Loucy (cell line): ENCODE measurements around the gene TRIM40.

ENCODE experiments used
- H2AFZ ChIP-seq: fragments of 200-600 bp; sonication (generic); 2 replicates; pipeline ENCODE4 v1.6.0; 2016; ENCODE audit warnings: antibody characterized with exemption, mild to moderate bottlenecking, low read length, moderate library complexity
- H3F3A ChIP-seq: fragments of 200-600 bp; 2 replicates; pipeline ENCODE4 v1.6.0; 2016; ENCODE audit warnings: antibody characterized with exemption, low read depth, mild to moderate bottlenecking
- H3K27me3 ChIP-seq: fragments of 200-600 bp; sonication (generic); 2 replicates; pipeline ENCODE4 v1.6.1; 2014; ENCODE audit warnings: low read length, mild to moderate bottlenecking; ENCODE audit not compliant: insufficient read depth, poor library complexity, severe bottlenecking
- H3K36me3 ChIP-seq: fragments of 200-600 bp; sonication (generic); 2 replicates; pipeline ENCODE4 v1.6.1; 2016; ENCODE audit warnings: low read length; ENCODE audit not compliant: insufficient read depth
- H3K4me1 ChIP-seq: fragments of 200-600 bp; sonication (generic); 2 replicates; pipeline ENCODE4 v1.5.1; 2014; ENCODE audit warnings: low read length, mild to moderate bottlenecking; ENCODE audit not compliant: insufficient read depth, poor library complexity, severe bottlenecking
- H3K4me2 ChIP-seq: fragments of 200-600 bp; sonication (generic); 2 replicates; pipeline ENCODE4 v1.6.0; 2014; ENCODE audit warnings: antibody characterized with exemption, low read length, low read depth, mild to moderate bottlenecking; ENCODE audit not compliant: poor library complexity, severe bottlenecking
- H3K4me3 ChIP-seq: fragments of 200-600 bp; sonication (generic); 2 replicates; pipeline ENCODE4 v1.5.1; 2014; ENCODE audit warnings: low read length, mild to moderate bottlenecking, mixed read lengths; ENCODE audit not compliant: poor library complexity, severe bottlenecking
- H3K79me2 ChIP-seq: fragments of 200-600 bp; sonication (generic); 2 replicates; pipeline ENCODE4 v1.6.1; 2014; ENCODE audit warnings: low read length; ENCODE audit not compliant: insufficient read depth
- H3K9ac ChIP-seq: fragments of 200-600 bp; sonication (generic); 2 replicates; pipeline ENCODE4 v1.6.0; 2014; ENCODE audit warnings: mild to moderate bottlenecking, low read depth, low read length, moderate library complexity; ENCODE audit not compliant: poor library complexity, severe bottlenecking
- H3K9me2 ChIP-seq: fragments of 200-600 bp; sonication (generic); replicated peaks from 2 replicates; pipeline ENCODE4 v1.6.1; 2016; ENCODE audit warnings: low read depth, low read length, mixed read lengths
- H3K9me3 ChIP-seq: fragments of 200-600 bp; sonication (generic); 2 replicates; pipeline ENCODE4 v1.6.1; 2014; ENCODE audit warnings: mild to moderate bottlenecking, antibody characterized with exemption, low read length, low read depth; ENCODE audit not compliant: insufficient read depth
- H4K20me1 ChIP-seq: fragments of 200-600 bp; sonication (generic); 2 replicates; pipeline ENCODE4 v1.6.0; 2014; ENCODE audit warnings: antibody characterized with exemption, low read length, mild to moderate bottlenecking; ENCODE audit not compliant: insufficient read depth, poor library complexity, severe bottlenecking
- EZH2phosphoT487 ChIP-seq: fragments of 200-600 bp; IDR thresholded peaks from 2 replicates; pipeline ENCODE4 v1.6.1; 2018; ENCODE audit warnings: antibody characterized with exemption, mild to moderate bottlenecking, moderate library complexity, borderline replicate concordance
- TF ChIP-seq, protein P1 (sequence below): fragments of 200-600 bp; sonication (generic); conservative IDR thresholded peaks from 2 replicates; pipeline ENCODE4 v1.5.1; 2014; ENCODE audit warnings: mild to moderate bottlenecking, antibody characterized with exemption, low read length

TRIM40 gene

DNA sequence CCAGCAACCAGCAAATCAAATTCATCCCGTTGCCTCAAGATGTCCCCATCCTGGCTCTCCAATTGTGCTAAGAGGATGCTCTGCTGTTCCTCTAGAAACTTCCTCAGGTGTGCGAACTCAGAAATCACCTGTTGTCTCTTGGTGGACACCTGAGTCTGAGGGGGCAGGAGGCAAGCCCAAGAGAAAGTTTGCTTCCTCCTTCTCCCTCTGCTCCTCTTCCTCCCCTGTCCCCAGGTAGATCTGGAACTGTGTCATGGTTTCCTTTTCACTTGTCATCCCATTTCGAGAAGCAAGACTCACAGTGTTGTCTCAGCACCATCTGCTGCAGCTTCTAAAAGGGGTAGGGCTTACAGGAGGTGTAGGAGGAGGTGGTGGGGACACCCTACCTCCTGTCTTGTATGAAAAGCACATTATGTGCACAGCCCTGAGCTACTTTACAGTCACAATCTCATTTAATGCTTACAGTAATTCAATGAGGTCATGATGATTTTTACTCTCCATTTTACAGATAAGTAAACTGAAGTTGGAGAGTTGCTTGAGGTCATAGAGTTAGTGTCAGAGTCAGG lies 22.6 kb downstream of the TRIM40 start:
- TF ChIP-seq EZH2phosphoT487: no peak
- TF ChIP-seq, protein P1, sequence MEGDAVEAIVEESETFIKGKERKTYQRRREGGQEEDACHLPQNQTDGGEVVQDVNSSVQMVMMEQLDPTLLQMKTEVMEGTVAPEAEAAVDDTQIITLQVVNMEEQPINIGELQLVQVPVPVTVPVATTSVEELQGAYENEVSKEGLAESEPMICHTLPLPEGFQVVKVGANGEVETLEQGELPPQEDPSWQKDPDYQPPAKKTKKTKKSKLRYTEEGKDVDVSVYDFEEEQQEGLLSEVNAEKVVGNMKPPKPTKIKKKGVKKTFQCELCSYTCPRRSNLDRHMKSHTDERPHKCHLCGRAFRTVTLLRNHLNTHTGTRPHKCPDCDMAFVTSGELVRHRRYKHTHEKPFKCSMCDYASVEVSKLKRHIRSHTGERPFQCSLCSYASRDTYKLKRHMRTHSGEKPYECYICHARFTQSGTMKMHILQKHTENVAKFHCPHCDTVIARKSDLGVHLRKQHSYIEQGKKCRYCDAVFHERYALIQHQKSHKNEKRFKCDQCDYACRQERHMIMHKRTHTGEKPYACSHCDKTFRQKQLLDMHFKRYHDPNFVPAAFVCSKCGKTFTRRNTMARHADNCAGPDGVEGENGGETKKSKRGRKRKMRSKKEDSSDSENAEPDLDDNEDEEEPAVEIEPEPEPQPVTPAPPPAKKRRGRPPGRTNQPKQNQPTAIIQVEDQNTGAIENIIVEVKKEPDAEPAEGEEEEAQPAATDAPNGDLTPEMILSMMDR: no peak
- H3K4me2 ChIP-seq: no peak overlapping the region

DNA sequence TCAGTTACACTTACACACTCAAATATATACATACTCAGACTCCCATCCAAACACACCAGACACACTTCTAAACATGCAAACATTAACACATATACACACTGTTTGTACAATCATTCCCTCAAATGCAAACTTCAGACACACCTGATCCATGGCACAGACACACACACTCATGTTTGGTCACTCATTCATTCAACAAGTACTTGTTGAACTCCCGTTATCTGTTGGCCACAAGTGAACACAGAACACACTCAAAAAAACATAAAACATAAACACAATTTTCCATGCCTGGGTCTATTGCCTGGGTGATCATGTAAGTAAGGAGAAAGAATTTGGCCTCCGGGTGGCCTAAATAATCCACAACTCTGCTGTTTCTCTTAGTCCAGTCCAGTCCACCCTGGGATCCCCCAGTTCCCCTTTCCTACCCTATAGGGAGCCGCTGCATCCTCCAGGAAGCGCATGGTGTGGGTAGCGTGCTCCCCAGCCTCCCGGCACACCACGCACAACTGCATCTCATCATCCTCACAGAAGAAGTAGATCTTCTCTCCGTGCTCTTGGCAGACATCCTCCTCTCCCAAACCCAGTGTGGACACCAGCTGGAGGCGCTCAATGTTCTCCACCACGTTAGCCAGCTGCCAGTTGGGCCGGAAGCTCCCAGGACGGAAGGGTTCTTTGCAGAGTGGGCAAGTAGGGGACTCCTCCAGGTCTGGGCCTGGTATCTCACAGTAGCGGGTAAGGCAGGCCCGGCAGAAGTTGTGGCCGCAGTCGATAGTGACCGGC lies 24.3 kb downstream of the TRIM40 start:
- H3F3A ChIP-seq: no peaks in the 10 kb centered on the region
- no peaks in the 10 kb centered on the region for H4K20me1 ChIP-seq
- no peak overlapping the region for H3K4me2 ChIP-seq
- H3K79me2 ChIP-seq: no peaks in the 10 kb centered on the region
- H3K9me3 ChIP-seq: no peaks in the 10 kb centered on the region
- H3K4me1 ChIP-seq: peaks cover 34% of the 10 kb centered on the region
- no peaks in the 10 kb centered on the region for H3K9me2 ChIP-seq
- TF ChIP-seq, protein P1: no peak
- TF ChIP-seq EZH2phosphoT487: no peak
- no peak overlapping the region for H3K4me3 ChIP-seq
- no peaks in the 10 kb centered on the region for H3K27me3 ChIP-seq
- no peak overlapping the region for H2AFZ ChIP-seq
- H3K9ac ChIP-seq: no peak overlapping the region
- no peaks in the 10 kb centered on the region for H3K36me3 ChIP-seq

More for the DNA sequence above, 22.6 kb downstream of the TRIM40 start:
- Histone ChIP-seq H3K9me3 (no peaks in the 10 kb centered on the region), H3K4me1 (peaks cover 23% of the 10 kb centered on the region), H3K9me2 (no peaks in the 10 kb centered on the region), H3K79me2 (no peaks in the 10 kb centered on the region), H3F3A (no peaks in the 10 kb centered on the region), H3K4me3 (no peak overlapping the region), H4K20me1 (no peaks in the 10 kb centered on the region), H2AFZ (no peak overlapping the region), H3K9ac (no peak overlapping the region), H3K36me3 (no peaks in the 10 kb centered on the region), H3K27me3 (no peaks in the 10 kb centered on the region)

DNA sequence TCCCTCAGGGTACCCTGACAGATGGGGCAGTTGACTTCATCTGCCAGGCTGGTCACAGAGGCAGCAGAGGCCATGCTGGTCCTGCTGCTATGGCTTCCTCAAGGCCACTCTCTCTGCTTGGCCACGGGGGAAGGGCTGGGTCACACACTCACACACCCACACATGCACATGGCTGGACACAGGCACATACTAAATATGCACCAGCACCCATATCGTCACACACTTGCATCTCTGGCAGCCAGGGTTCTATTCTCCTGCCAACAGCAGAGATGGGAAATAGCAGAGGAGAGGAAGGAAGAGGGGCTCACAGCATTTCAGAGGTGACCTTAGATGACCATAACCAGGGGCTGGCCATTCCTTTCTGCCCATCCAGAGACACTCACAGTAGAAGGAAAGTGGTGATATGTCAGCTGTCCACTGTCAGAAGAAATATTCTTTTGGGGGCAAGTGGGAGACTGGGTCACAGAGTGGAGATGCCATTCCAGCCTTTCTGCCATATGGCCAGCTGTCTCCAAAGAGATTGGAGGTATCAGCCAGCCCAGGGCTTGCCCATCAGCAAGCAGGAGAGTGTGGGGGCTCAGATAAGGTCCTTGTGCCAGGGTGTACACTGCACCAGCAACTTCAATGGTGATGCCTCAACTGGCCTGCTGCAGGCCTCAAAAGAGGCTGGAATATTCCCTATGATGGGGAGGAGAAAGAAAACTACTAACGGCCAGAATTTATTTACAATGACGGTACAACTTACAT lies 25.0 kb downstream of the TRIM40 start, which contains the start of gene TRIM10:
TSS of gene TRIM10 (minus strand) at position 427 of the 747 bp plus-strand sequence. CDS start at position 74, 353 bp downstream.
- Histone ChIP-seq H2AFZ (no peak within 1 kb of the TSS), H4K20me1 (no peaks in the 10 kb centered on the region), H3K4me3 (no peak within 1 kb of the TSS), H3K4me1 (peaks cover 34% of the 10 kb centered on the region), H3K9me3 (no peaks in the 10 kb centered on the region), H3K9ac (no peak within 1 kb of the TSS), H3K4me2 (no peak within 1 kb of the TSS), H3K36me3 (no peaks in the 10 kb centered on the region), H3K9me2 (no peaks in the 10 kb centered on the region), H3K27me3 (no peaks in the 10 kb centered on the region), H3F3A (no peaks in the 10 kb centered on the region), H3K79me2 (no peaks in the 10 kb centered on the region)
- TF ChIP-seq EZH2phosphoT487: no peak
- TF ChIP-seq, protein P1: no peak
